ENCODE results near the gene SLC25A12.
"Not testable (repeated sequence)": the region's sequence is repeated elsewhere in the genome, so short reads cannot be mapped to it uniquely, and the experiment has no call there.

The SLC25A12 gene

GRCh38 chr2:171791361-171791760 lies 102.7 kb downstream of the SLC25A12 start:
- no peak for DNase-seq (ENCODE audit: low spot score)

DNA sequence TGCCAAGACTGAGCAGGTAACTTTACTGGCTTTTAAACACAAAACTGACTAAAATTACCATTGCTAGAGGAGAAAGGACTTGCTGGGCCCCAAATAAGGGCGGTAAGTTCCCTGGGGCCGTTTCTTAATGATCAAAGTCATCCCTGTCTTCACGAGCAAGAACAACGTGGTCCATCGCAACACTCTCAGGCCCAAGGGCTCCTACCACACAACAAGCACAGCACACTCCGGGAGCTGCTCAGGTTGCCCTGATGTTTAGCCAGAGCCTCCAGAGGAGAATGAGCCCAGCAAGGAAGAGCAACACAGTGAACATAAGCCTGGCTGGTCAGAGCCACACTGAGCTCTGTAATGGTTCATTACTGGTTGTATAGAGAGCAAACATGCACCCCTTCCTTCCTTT lies 104.1 kb downstream of the SLC25A12 start:
- DNase-seq (ENCODE audit: low spot score) = no peak

DNA sequence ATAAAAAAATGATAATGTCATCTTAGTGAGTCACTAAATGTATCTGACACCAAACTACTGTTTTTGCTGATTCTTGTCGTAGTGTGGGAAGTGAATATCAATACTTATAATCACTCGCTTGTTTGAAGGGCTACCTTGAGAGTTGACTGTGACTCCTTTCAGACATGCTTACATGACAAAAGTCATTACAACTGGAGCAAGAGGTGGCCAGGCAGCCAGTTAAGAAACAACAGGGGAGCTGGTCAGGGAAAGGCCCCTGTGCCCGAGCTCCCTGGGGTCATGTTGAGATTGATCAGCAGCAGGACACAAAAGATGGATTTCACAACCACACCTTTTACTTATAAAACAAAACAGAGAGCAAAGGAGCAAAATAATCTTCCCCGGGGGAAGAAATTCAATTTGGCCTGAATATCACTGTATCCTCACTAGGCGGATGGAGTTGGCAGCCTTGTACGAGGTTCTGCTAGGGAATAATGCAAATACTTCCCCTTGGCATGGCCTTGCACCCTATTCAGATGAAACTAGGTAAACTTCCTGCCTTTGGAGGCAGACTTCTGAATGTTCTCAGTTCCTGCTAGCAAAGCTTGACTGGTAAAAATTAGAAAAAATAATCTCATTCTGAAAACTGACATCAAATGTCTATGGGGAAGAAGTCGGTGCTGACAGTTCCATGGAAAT lies 105.6 kb downstream of the SLC25A12 start:
- no peak for DNase-seq (ENCODE audit: low spot score)

DNA sequence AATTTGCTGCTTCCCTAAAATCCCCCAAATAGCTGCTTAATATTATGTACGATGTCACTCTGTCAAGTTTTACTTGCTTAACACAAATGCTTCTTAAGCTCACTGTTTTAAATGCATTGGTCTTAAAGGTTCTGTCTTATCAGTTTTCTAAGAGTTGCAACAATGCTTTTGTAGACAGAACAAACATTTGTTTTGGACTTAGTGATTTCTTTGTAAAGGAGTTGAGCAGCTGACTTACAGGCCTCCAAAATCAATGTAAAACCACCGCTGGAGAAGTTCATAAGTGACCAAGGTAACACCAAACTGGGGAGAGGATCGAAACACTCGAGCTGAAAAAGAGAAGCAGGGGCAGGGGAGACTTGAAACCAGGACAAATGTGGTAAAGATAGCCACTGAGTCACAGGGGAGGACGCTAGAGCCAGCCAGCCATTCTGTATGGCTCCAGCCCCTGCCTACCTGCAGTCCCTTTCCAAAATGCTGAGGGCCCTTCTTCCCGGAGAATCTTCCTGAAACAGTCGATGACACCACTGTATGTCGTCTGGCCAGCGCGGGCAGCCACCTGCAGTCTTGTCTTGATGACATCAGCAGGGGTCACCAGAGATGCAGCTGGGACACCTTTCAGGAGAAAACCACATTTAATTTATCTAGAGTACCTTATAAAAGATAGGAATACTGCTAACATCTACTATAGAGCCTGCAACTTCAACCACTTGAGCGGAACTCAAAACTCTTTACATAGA lies 106.5 kb downstream of the SLC25A12 start:
- DNase-seq (ENCODE audit: low spot score) = no peak

GRCh38 chr2:171785450-171785849 lies 108.6 kb downstream of the SLC25A12 start:
- no peak for DNase-seq (ENCODE audit: low spot score)

DNA sequence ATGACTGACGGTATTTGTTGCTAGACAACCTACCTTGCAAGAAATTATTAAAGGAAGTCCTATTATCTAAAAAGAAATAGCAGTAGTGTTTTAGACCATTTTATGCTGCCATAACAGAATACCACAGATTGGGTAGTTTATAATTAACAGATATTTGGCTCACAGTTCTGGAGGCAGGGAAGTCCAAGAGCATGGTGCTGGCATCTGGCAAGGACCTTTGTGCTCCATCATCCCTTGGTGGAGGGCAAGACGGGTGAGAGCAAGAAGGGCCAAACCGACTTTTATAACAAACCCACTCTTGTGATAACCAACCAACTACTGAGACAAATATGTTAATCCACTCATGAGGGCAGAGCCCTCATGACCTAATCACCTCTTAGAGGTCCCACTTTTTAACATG lies 115.5 kb downstream of the SLC25A12 start:
- DNase-seq (ENCODE audit: low spot score) = no peak

DNA sequence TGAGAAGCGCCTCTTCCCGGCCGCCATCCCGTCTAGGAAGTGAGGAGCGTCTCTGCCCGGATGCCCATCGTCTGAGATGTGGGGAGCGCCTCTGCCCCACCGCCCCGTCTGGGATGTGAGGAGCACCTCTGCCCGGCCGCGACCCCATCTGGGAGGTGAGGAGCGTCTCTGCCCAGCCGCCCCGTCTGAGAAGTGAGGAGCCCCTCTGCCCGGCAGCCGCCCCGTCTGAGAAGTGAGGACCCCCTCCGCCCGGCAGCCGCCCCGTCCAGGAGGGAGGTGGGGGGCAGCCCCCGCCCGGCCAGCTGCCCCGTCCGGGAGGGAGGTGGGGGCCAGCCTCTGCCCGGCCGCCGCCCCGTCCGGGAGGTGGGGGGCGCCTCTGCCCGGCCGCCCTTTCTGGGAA lies 119.5 kb downstream of the SLC25A12 start:
- not testable (repeated sequence) for DNase-seq (ENCODE audit: low spot score)

- DNase-seq (ENCODE audit: low spot score) = no peak
These were observed 121.7 kb downstream of the SLC25A12 start for GRCh38 chr2:171772373-171772772.

GRCh38 chr2:171771463-171771862 lies 122.6 kb downstream of the SLC25A12 start:
- DNase-seq (ENCODE audit: low spot score) = no peak

DNA sequence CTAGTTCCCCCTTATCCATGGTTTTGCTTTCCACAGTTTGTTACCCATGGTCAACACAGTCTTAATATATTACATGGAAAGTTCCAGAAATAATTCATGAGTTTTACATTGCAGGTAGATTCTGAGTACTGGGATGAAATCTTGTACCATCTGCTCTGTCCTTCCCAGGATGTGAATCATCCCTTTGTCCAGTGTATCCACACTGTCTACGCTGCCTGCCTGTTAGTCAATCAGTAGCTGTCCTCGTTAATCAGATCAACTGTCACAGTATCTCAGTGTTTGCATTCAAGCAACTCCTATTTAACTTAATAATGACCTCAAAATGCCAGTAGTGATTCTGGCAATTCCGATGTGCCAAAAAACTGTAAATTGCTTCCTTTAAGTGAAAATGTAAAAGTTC lies 130.4 kb downstream of the SLC25A12 start:
- peak; percentile 46 for DNase-seq (ENCODE audit: low spot score)

DNA sequence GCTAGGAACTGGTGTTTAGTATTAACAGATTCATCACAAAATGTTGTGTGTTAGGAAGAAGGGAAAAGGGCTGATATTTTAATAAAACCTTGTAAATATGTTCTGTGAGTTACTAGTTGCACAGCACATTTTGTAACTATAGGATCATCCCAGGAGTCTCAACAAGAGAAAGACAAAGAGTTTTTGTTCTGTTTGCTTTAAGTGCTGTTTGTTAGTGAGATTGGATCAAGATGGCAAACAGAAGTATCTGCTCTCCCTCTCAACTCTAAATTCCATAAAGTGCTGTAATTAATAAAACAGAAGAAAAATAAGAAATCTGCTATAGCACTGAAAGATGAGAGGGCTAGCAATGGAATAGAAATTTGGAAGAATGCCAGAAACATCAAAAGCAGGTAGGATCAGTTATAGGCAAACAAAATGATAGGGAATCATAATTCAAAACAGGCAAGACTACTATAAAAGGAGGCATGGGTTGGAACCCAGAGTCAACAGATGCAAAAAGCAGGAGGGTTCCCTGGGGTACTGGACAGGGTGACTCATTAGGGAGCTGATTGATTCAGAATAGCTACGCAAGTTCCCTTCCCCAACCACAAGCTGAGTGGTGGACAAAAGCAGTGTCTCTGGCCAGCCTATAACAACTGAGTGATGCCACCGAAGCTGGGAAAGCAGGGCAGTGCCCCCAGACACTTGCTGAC lies 131.0 kb downstream of the SLC25A12 start:
- peak; percentile 16 for DNase-seq (ENCODE audit: low spot score)

GRCh38 chr2:171761176-171761575 lies 132.9 kb downstream of the SLC25A12 start:
- DNase-seq (ENCODE audit: low spot score) = peak; percentile 75

DNA sequence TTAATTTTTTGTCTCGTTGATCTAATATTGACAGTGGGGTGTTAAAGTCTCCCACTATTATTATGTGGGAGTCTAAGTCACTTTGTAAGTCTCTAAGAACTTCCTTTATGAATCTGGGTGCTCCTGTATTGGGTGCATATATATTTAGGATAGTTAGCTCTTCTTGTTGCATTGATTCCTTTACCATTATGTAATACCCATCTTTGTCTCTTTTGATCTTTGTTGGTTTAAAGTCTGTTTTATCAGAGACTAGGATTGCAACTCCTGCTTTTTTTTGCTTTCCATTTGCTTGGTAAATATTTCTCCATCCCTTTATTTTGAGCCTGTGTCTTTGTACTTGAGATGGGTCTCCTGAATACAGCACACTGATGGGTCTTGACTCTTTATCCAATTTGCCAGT lies 135.3 kb downstream of the SLC25A12 start:
- not testable (repeated sequence) for DNase-seq (ENCODE audit: low spot score)

GRCh38 chr2:171754254-171754939 lies 139.6 kb downstream of the SLC25A12 start:
- no peak for DNase-seq (ENCODE audit: low spot score)

- no peak for DNase-seq (ENCODE audit: low spot score)
These were observed 146.7 kb downstream of the SLC25A12 start for GRCh38 chr2:171747371-171747770.

GRCh38 chr2:171745806-171746205 lies 148.2 kb downstream of the SLC25A12 start:
- DNase-seq (ENCODE audit: low spot score) = no peak

DNA sequence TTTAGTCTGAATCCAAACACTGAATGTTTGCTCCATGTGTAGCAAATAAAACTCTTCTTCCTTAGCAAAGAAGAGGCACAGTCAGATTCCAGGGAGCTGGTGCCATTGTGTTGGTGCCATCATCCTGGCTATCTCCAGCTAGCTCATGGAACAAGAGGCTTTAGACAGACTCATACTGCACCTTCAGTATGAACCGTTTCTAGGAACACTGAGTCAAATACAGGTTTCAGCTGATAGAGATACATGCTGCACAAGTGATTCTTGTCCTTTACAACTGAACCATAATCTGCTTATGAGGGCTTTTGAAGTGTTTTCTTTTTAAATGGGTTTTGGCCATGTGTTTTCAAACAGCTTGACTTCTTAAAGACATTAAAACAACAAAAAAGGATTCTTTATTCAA lies 148.9 kb downstream of the SLC25A12 start:
- DNase-seq (ENCODE audit: low spot score) = no peak

DNA sequence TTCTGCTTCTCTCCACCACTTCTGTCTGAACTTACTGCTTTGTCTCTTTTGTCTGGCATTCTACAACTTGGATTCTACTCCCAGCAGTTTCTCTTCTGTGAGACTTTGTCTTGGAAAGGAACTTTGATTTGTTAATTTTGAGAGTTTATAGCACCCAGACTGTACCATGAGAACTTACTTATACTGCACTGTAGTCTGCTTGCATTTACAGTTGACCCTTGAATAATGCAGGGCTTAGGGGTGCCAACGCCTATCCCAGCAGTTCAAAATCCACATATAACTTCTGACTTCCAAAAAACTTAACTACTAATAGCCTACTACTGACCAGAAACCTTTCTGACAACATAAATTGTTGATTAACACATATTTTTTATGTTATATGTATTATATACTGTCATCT lies 151.3 kb downstream of the SLC25A12 start:
- DNase-seq (ENCODE audit: low spot score) = no peak

- peak; percentile 70 for DNase-seq (ENCODE audit: low spot score)
These were observed 152.9 kb downstream of the SLC25A12 start for GRCh38 chr2:171741189-171741588.

DNA sequence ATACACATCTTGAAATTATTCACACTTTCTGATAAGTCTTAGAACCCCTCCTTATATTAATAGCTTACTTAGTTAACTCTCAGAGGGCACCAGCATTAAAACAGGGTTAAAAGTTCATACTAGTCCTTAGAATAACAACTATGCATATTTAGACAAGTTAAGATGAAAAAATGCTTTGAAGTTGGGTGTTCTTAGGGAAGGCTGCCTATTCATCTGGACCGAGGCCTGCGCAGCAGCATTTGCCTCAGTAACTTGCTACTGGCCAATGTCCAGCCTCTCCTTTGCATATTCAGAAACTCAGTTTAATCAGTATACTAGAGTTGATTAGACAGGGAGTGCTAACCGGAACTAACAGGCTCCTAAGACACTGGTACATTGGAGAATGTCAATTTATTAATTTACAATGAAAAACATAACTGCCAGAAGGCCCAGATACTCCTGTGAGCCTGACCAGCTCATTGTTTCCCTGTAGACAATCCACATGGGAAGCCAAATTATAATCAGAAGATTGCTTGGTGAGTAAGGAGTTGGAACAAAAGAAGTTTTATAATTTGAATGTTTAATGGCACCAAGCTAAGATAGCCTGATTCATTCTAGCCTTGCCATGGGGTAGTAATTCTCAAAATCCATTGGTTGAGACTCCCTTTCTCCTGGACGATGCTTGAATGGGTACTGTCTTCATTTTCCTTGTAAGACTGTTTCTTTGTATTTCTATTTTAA lies 157.9 kb downstream of the SLC25A12 start:
- no peak for DNase-seq (ENCODE audit: low spot score)

All from kidney tubule cell (primary cell).